ENCODE results near the gene DEFB124.

DNA sequence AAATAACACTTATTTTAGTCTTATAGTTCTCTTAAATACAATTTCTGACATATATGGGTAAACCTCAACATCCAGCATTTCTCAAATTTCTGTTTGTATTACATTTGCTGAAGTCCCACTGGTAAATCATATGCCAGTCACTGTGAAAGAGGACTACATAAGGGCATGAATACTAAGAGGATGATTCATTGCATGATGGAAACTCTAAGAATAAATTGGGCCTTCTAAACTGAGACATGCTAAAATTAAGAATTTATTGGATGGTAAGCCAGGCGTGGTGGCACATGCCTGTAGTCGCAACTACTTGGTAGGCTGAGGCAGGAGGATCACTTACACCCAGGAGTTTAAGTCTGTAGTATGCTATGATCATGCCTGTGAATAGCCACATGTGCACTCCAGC lies 22.4 kb downstream of the DEFB124 start:
- TF ChIP-seq, protein P1, sequence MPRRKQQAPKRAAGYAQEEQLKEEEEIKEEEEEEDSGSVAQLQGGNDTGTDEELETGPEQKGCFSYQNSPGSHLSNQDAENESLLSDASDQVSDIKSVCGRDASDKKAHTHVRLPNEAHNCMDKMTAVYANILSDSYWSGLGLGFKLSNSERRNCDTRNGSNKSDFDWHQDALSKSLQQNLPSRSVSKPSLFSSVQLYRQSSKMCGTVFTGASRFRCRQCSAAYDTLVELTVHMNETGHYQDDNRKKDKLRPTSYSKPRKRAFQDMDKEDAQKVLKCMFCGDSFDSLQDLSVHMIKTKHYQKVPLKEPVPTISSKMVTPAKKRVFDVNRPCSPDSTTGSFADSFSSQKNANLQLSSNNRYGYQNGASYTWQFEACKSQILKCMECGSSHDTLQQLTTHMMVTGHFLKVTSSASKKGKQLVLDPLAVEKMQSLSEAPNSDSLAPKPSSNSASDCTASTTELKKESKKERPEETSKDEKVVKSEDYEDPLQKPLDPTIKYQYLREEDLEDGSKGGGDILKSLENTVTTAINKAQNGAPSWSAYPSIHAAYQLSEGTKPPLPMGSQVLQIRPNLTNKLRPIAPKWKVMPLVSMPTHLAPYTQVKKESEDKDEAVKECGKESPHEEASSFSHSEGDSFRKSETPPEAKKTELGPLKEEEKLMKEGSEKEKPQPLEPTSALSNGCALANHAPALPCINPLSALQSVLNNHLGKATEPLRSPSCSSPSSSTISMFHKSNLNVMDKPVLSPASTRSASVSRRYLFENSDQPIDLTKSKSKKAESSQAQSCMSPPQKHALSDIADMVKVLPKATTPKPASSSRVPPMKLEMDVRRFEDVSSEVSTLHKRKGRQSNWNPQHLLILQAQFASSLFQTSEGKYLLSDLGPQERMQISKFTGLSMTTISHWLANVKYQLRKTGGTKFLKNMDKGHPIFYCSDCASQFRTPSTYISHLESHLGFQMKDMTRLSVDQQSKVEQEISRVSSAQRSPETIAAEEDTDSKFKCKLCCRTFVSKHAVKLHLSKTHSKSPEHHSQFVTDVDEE (CRISPR knock-in tag; IDR thresholded peaks at IDR 0.05): no peak
- TF ChIP-seq TCF4 (CRISPR knock-in tag; IDR thresholded peaks at IDR 0.05; ENCODE audit: borderline replicate concordance) (no peak), ZFP30 (CRISPR knock-in tag; IDR thresholded peaks at IDR 0.05) (no peak), ARNTL (CRISPR knock-in tag; IDR thresholded peaks at IDR 0.05; ENCODE audit: borderline replicate concordance, low read depth) (no peak), ZNF70 (CRISPR knock-in tag; IDR thresholded peaks at IDR 0.05) (no peak), SNAI2 (CRISPR knock-in tag; IDR thresholded peaks at IDR 0.05) (no peak), ZNF565 (CRISPR knock-in tag; conservative IDR thresholded peaks at IDR 0.05; ENCODE audit: low read depth) (no peak), PPARA (CRISPR knock-in tag; IDR thresholded peaks at IDR 0.05; ENCODE audit: borderline replicate concordance) (no peak)
- TF ChIP-seq, protein P2, sequence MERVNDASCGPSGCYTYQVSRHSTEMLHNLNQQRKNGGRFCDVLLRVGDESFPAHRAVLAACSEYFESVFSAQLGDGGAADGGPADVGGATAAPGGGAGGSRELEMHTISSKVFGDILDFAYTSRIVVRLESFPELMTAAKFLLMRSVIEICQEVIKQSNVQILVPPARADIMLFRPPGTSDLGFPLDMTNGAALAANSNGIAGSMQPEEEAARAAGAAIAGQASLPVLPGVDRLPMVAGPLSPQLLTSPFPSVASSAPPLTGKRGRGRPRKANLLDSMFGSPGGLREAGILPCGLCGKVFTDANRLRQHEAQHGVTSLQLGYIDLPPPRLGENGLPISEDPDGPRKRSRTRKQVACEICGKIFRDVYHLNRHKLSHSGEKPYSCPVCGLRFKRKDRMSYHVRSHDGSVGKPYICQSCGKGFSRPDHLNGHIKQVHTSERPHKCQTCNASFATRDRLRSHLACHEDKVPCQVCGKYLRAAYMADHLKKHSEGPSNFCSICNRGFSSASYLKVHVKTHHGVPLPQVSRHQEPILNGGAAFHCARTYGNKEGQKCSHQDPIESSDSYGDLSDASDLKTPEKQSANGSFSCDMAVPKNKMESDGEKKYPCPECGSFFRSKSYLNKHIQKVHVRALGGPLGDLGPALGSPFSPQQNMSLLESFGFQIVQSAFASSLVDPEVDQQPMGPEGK (CRISPR knock-in tag; IDR thresholded peaks at IDR 0.05; ENCODE audit: borderline replicate concordance): no peak
- TF ChIP-seq, protein P3, sequence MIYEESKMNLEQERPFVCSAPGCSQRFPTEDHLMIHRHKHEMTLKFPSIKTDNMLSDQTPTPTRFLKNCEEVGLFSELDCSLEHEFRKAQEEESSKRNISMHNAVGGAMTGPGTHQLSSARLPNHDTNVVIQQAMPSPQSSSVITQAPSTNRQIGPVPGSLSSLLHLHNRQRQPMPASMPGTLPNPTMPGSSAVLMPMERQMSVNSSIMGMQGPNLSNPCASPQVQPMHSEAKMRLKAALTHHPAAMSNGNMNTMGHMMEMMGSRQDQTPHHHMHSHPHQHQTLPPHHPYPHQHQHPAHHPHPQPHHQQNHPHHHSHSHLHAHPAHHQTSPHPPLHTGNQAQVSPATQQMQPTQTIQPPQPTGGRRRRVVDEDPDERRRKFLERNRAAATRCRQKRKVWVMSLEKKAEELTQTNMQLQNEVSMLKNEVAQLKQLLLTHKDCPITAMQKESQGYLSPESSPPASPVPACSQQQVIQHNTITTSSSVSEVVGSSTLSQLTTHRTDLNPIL (CRISPR knock-in tag; IDR thresholded peaks at IDR 0.05; ENCODE audit: low read depth): no peak
